ENCODE results near the gene METTL26. TPM values are rescaled to one million over a fixed set of nuclear protein-coding genes. Genes with fewer than 3 reads are reported as not detected.

Gene METTL26
- total RNA-seq, 2 experiments from 2014 or later, result 116 to 127 TPM

DNA sequence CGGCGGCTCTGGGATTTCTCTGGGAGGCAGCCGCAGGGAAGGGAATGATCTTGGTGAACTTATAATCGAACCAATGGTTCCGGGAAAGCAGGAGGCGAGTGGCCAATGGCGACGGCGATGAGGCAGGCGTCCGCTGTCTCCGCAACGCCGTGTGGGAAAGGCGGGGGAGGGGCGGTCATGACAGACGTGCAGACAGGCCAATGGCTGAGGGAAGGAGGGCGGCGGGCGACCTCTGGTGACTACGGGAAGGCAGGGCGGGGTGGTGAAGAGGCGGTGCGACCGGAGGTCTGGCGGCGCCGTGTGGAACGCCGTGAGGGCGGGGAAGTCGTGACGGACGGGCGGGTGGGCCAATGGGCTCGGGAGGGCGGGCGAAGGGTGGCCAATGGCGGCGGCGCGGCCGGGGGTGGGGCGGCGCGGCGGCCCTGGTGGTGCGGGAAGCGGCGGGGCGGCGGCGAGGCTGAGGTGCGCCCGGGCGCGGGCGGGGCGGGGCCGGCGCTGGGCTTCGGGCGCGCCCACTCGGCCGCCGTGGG is 46.4 kb downstream of the METTL26 start, which contains the start of gene RAB40C:
TSS of gene RAB40C (plus strand) at position 409 of the 530 bp plus-strand sequence. CDS start 226 bp downstream, outside the sequence.
- ATAC-seq (peak; percentile 88), DNase-seq (peak; percentile 100)
- Mint-ChIP-seq H3K27me3 (no peaks in the 10 kb centered on the region), H3K4me1 (peaks cover 22% of the 10 kb centered on the region), H3K4me3 (peak within 1 kb of the TSS; percentile 79), H3K36me3 (ENCODE audit: low read depth) (peaks cover 13% of the 10 kb centered on the region), H3K27ac (peak within 1 kb of the TSS; percentile 100), H3K9me3 (ENCODE audit: low read depth) (no peaks in the 10 kb centered on the region)
- ChIA-PET POLR2A (no interaction called here), CTCF (interaction anchor here (1.0 kb wide), 1 partner anchor 19 kb away, joined by 6 read pairs; no protein-coding TSS in a partner anchor)
- intact Hi-C loops (cut with DNase I, micrococcal nuclease), result loop anchor here (1.0 to 5.0 kb wide), 25 partner anchors 19 to 1948 kb away; partner anchors contain the start of genes CAPN15 (in 2 of the 2), METTL26 (in 2 of the 2), AXIN1 (in 1 of the 2) and CHTF18 (in 1 of the 2)

DNA sequence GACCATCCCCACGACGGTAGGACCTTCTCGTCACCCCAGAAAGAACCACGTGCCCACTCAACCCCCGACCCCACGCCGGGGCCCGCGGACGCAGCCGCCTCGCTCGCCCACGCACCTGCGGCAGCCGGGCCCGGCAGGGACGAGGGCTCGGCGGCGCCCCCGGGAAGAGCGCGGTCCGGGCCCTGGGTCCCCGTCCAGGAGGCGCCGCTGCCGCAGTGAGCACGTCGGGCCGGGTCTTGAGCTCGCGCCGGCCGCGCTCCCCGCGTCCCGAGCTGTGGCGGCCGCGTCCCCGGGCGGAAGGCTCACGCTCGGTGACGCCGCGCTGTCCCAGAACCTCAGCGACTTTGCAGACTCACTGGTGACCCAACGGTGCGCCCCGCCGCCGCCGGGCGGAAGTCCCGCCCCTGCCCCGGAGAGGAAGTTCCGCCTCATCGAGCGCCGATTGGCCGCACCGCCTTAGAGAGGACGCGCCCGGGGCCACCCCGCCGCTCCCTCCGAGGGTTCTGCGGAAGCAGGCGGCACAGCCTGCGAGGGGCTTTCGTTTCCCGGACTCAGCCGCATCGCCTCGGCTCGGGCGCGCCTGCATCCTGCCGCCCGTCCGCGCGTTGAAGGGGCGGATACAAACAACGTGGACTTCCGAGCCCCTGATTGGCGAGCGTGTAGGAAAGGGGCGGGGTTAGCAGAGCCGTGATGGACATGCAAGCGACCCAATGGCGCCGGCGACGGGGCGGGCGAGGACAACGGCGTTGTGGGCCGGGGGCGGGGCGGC is 47.0 kb downstream of the METTL26 start:
- ChIA-PET CTCF (interaction anchor here (0.7 to 1.0 kb wide), 3 partner anchors 12 to 75 kb away, joined by 3 to 6 read pairs (median 5); no protein-coding TSS in a partner anchor), POLR2A (interaction anchor here (0.7 kb wide), 1 partner anchor 392 kb away, joined by 4 read pairs; the partner anchor contains the start of gene SOX8)
- peak overlapping the region; percentile 79 for H3K4me3 Mint-ChIP-seq
- H3K27me3 Mint-ChIP-seq, result no peaks in the 10 kb centered on the region
- intact Hi-C loops (cut with DNase I, micrococcal nuclease), result loop anchor here (1.0 to 5.0 kb wide), 25 partner anchors 19 to 1948 kb away; partner anchors contain the start of genes CAPN15 (in 2 of the 2), METTL26 (in 2 of the 2), AXIN1 (in 1 of the 2) and CHTF18 (in 1 of the 2)
- H3K9me3 Mint-ChIP-seq (ENCODE audit: low read depth), result no peaks in the 10 kb centered on the region
- DNase-seq (peak; percentile 98), ATAC-seq (peak; percentile 76)
- H3K27ac Mint-ChIP-seq, result peak overlapping the region; percentile 100
- peaks cover 21% of the 10 kb centered on the region for H3K4me1 Mint-ChIP-seq
- H3K36me3 Mint-ChIP-seq (ENCODE audit: low read depth), result peaks cover 13% of the 10 kb centered on the region

DNA sequence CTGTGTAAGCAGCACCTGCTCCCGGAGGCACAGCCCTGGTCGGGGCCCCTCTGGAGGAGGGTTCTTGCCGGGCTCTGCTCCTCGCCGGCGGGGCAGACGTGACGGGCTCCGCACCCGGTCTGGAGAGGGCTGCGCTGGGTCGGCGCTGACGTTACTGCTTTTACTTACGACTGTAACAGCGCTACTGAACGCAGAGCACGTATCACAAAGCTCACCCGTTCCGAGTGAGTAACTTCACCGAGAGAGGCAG is 47.5 kb downstream of the METTL26 start:
- ATAC-seq (peak; percentile 33), DNase-seq (peak; percentile 85)
- CTCF ChIA-PET, result interaction anchor here (0.7 to 1.0 kb wide), 3 partner anchors 12 to 75 kb away, joined by 3 to 6 read pairs (median 5); no protein-coding TSS in a partner anchor
- peak overlapping the region; percentile 97 for H3K27ac Mint-ChIP-seq
- H3K36me3 Mint-ChIP-seq (ENCODE audit: low read depth), result peaks cover 13% of the 10 kb centered on the region
- no peaks in the 10 kb centered on the region for H3K9me3 Mint-ChIP-seq (ENCODE audit: low read depth)
- H3K4me3 Mint-ChIP-seq, result peak overlapping the region; percentile 79
- intact Hi-C loops (cut with DNase I, micrococcal nuclease), result loop anchor here in 1 of 2 experiments (2.0 to 5.0 kb wide), 6 partner anchors 152 to 1949 kb away; partner anchors contain the start of genes CIAO3, CRAMP1, IFT140 and PDPK1
- H3K4me1 Mint-ChIP-seq, result peaks cover 19% of the 10 kb centered on the region
- no peaks in the 10 kb centered on the region for H3K27me3 Mint-ChIP-seq
- POLR2A ChIA-PET, result interaction anchor here (0.7 kb wide), 1 partner anchor 393 kb away, joined by 4 read pairs; the partner anchor contains the start of gene SOX8

DNA sequence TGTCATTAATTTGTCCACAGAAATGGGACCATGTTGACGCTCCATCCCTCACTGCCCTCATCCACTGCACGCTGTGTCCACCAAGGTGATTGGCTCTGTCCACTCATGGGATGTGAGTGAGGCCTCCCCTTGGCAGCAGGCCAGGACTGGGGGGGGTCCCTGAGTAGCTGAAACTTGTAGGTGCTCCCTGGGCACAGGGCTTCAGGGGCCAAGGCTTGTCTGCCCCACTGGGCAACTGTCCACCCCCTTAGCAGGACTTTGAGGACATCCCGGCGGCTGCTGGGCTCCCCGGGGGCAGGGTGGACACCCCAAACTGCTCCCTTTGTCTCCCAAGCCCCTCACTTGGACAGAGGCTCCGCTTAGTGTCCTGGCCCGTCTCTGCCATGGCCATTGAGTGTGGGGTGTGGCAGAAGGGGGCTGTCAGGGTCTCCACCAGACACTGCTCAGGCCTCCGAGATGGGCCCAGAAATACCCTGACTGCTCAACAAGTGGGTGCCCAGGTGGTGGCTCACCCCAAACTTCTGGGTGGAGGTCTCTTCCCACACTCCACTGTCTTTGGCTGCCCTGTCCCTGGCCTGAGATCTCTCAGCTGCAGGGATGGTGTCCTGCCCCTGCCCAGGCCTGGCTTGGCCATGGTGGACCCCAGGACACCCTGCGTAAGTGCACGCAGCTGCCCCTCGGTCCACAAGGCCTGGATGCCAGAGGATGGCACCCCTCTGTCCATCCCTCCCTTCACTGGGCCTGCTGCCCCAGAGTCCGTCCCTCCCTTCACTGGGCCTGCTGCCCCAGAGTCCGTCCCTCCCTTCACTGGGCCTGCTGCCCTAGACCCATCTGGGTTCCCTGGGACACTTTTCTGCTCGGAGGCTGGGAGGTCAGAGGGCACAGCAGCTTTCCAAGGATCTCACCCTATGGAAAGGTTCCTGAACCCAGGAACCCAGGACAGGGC is 49.2 kb downstream of the METTL26 start:
- CTCF ChIA-PET, result interaction anchor here (0.6 to 1.1 kb wide), 3 partner anchors 16 to 62 kb away, joined by 3 read pairs; partner anchors contain the start of genes METTL26 and WDR90
- Mint-ChIP-seq H3K27ac (peak overlapping the region; percentile 87), H3K9me3 (ENCODE audit: low read depth) (no peaks in the 10 kb centered on the region), H3K36me3 (ENCODE audit: low read depth) (peaks cover 13% of the 10 kb centered on the region), H3K4me1 (peaks cover 13% of the 10 kb centered on the region), H3K4me3 (peak overlapping the region; percentile 79), H3K27me3 (no peaks in the 10 kb centered on the region)
- DNase-seq, result no peak
- intact Hi-C loops (cut with DNase I, micrococcal nuclease), result loop anchor here in 1 of 2 experiments (5.0 kb wide), 4 partner anchors 205 to 1950 kb away; partner anchors contain the start of genes CRAMP1, IFT140, PDPK1 and PGAP6
- no peak for ATAC-seq
- POLR2A ChIA-PET, result no interaction called here

DNA sequence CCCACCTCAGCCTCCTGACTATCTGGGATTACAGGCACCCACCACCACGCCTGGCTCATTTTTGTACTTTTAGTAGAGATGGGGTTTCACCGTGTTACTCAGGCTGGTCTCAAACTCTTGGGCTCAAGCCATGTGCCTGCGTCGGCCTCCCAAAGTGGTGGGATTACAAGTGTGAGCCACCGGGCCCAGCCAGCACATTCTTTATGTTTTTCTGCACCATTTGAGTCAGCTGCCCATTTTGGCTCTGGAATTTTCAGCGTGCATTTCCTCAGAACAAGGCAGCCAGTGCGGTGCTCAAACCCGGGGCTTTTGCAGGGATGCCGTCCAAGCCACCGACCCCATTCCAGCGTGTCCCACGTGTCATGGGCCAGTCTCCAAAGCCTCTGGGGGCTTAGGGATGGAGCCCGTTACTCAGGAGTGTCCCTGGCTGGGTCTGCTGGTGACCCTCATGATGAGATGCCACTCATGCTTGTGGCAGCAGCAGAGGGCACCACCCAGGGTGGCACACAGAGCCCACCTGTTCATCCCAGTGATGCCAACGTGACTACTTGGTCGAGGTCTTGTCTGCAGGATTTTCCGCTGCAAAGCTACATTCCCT is 50.0 kb downstream of the METTL26 start:
- no peak for DNase-seq
- no peak overlapping the region for H3K27ac Mint-ChIP-seq
- H3K27me3 Mint-ChIP-seq, result no peaks in the 10 kb centered on the region
- POLR2A ChIA-PET, result no interaction called here
- CTCF ChIA-PET, result no interaction called here
- ATAC-seq, result no peak
- peaks cover 12% of the 10 kb centered on the region for H3K4me1 Mint-ChIP-seq
- peaks cover 13% of the 10 kb centered on the region for H3K36me3 Mint-ChIP-seq (ENCODE audit: low read depth)
- intact Hi-C loops (cut with DNase I, micrococcal nuclease), result loop anchor here in 1 of 2 experiments (5.0 kb wide), 4 partner anchors 204 to 1951 kb away; partner anchors contain the start of genes CRAMP1, IFT140, PDPK1 and PGAP6
- H3K4me3 Mint-ChIP-seq, result no peak overlapping the region
- H3K9me3 Mint-ChIP-seq (ENCODE audit: low read depth), result no peaks in the 10 kb centered on the region

DNA sequence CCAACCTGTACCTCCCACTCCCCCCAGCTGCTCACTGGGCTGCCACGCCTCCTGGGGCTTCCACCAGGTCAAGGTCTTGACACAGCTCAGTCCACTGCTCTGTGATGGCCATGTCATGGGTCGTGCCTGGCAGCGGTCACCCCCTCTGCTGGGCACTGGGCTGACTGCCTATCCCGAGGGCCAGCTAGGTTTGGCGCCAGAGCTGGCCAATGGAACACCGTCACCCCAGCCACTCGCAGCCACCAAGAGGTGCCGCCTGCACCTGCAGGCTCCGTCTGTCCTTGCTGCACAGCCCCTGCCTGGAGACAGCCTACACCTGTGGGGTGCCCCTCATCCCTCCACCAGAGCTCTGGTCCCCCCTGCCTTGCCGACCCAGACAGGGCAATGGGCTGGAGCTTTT is 50.8 kb downstream of the METTL26 start:
- CTCF ChIA-PET, result interaction anchor here (0.9 kb wide), 1 partner anchor 89 kb away, joined by 3 read pairs; no protein-coding TSS in a partner anchor
- peaks cover 5% of the 10 kb centered on the region for H3K4me1 Mint-ChIP-seq
- POLR2A ChIA-PET, result no interaction called here
- DNase-seq (no peak), ATAC-seq (no peak)
- intact Hi-C loops (cut with DNase I, micrococcal nuclease), result loop anchor here in 1 of 2 experiments (5.0 kb wide), 4 partner anchors 203 to 1952 kb away; partner anchors contain the start of genes CRAMP1, IFT140, PDPK1 and PGAP6
- no peak overlapping the region for H3K27ac Mint-ChIP-seq
- no peaks in the 10 kb centered on the region for H3K27me3 Mint-ChIP-seq
- H3K36me3 Mint-ChIP-seq (ENCODE audit: low read depth), result peaks cover 13% of the 10 kb centered on the region
- H3K4me3 Mint-ChIP-seq, result no peak overlapping the region
- H3K9me3 Mint-ChIP-seq (ENCODE audit: low read depth), result no peaks in the 10 kb centered on the region

Other genes with a start within 250 kb of the METTL26 start
- 10 to 100 TPM; 55.9 to 72.1 TPM for gene NME4, start 239.1 kb downstream of the METTL26 start, total RNA-seq
- 10 to 100 TPM; 11.5 to 13.0 TPM for gene DECR2, start 234.4 kb downstream of the METTL26 start, total RNA-seq
- 10 to 100 TPM; 14.2 to 17.0 TPM for gene RAB11FIP3, start 210.7 kb downstream of the METTL26 start, total RNA-seq
- 10 to 100 TPM; 64.7 to 69.7 TPM for gene CAPN15, start 108.6 kb downstream of the METTL26 start, total RNA-seq
- gene PRR35, start 75.9 kb downstream of the METTL26 start, total RNA-seq, result not detected
- gene NHLRC4, start 69.3 kb downstream of the METTL26 start, total RNA-seq, result under 1 TPM; 0.19 to 0.87 TPM
- 10 to 100 TPM; 24.2 to 24.7 TPM for gene PIGQ, start 66.3 kb downstream of the METTL26 start, total RNA-seq
- 1 to 10 TPM; 8.9 to 9.6 TPM for gene RAB40C, start 46.2 kb downstream of the METTL26 start, total RNA-seq
- 1 to 10 TPM in 1 of 2 experiments, under 1 TPM in 1; 0.74 to 1.1 TPM for gene WFIKKN1, start 5.3 kb downstream of the METTL26 start, total RNA-seq
- gene MCRIP2, start 5.5 kb upstream of the METTL26 start, total RNA-seq, result 10 to 100 TPM; 28.5 to 44.0 TPM
- 10 to 100 TPM; 43.6 to 55.9 TPM for gene WDR90, start 13.1 kb upstream of the METTL26 start, total RNA-seq
- 100 to 1,000 TPM; 123 to 130 TPM for gene RHOT2, start 31.8 kb upstream of the METTL26 start, total RNA-seq
- gene RHBDL1, start 39.4 kb upstream of the METTL26 start, total RNA-seq, result under 1 TPM; 0.40 to 0.59 TPM
- 10 to 100 TPM; 61.1 to 67.0 TPM for gene STUB1, start 44.1 kb upstream of the METTL26 start, total RNA-seq
- gene JMJD8, start 48.0 kb upstream of the METTL26 start, total RNA-seq, result 10 to 100 TPM; 26.1 to 31.4 TPM
- gene WDR24, start 54.1 kb upstream of the METTL26 start, total RNA-seq, result 10 to 100 TPM; 18.4 to 23.1 TPM
- gene FBXL16, start 69.5 kb upstream of the METTL26 start, total RNA-seq, result 1 to 10 TPM; 6.1 to 6.8 TPM
- gene METRN, start 78.8 kb upstream of the METTL26 start, total RNA-seq, result 10 to 100 TPM; 11.1 to 13.3 TPM
- 10 to 100 TPM; 13.3 to 27.0 TPM for gene ANTKMT, start 84.8 kb upstream of the METTL26 start, total RNA-seq
- gene CCDC78, start 90.1 kb upstream of the METTL26 start, total RNA-seq, result 1 to 10 TPM; 1.8 to 2.4 TPM
- 10 to 100 TPM; 10.0 to 11.7 TPM for gene HAGHL, start 90.8 kb upstream of the METTL26 start, total RNA-seq
- gene CIAO3, start 104.7 kb upstream of the METTL26 start, total RNA-seq, result 10 to 100 TPM; 28.3 to 31.9 TPM
- not detected for gene MSLN, start 124.4 kb upstream of the METTL26 start, total RNA-seq
- 10 to 100 TPM; 16.3 to 17.5 TPM for gene RPUSD1, start 152.1 kb upstream of the METTL26 start, total RNA-seq
- gene CHTF18, start 152.3 kb upstream of the METTL26 start, total RNA-seq, result 100 to 1,000 TPM in 1 of 2 experiments, 10 to 100 TPM in 1; 82.2 to 105 TPM
- gene GNG13, start 164.4 kb upstream of the METTL26 start, total RNA-seq, result not detected